Ectodermal cell (in vitro differentiated cells): ENCODE measurements around the gene ADPRHL1.

Experiments used
- H3K27ac ChIP-seq: 2 replicates; pipeline ENCODE4 v1.7.0; 2013; ENCODE audit warnings: mild to moderate bottlenecking, low read depth, low read length; ENCODE audit not compliant: insufficient read depth, poor library complexity, severe bottlenecking
- H3K27me3 ChIP-seq: 2 replicates; pipeline ENCODE4 v1.7.0; 2013; ENCODE audit warnings: mild to moderate bottlenecking, low read length; ENCODE audit not compliant: insufficient read depth, control insufficient read depth, poor library complexity, severe bottlenecking
- H3K36me3 ChIP-seq: one replicate; pipeline ENCODE4 v1.7.0; 2013; ENCODE audit warnings: low read length; ENCODE audit not compliant: control insufficient read depth, insufficient read depth
- H3K4me1 ChIP-seq: one replicate; pipeline ENCODE4 v1.7.0; 2013; ENCODE audit warnings: low read length; ENCODE audit not compliant: control insufficient read depth, insufficient read depth
- H3K4me3 ChIP-seq: 2 replicates; pipeline ENCODE4 v1.7.0; 2013; ENCODE audit warnings: low read depth, low read length, control low read depth; ENCODE audit not compliant: insufficient read depth
- H3K9me3 ChIP-seq: 2 replicates; pipeline ENCODE4 v1.7.0; 2013; ENCODE audit warnings: mild to moderate bottlenecking, low read length, moderate library complexity; ENCODE audit not compliant: control insufficient read depth
- WGBS, 2 experiments: methylation state at CpG; one replicate each; pipeline ENCODE4 v1.1.7; 2013; ENCODE audit warnings: missing lambda C conversion rate in 2 of 2; 5-methylcytosine and 5-hydroxymethylcytosine counted together

The ADPRHL1 gene

GRCh38 chr13:113469582-113469981 lies 16.3 kb upstream of the ADPRHL1 start:
- H3K4me1 ChIP-seq: peaks cover 7% of the 10 kb centered on the region
- no peak overlapping the region for H3K27ac ChIP-seq
- H3K27me3 ChIP-seq: no peaks in the 10 kb centered on the region
- H3K4me3 ChIP-seq: no peak overlapping the region
- no peaks in the 10 kb centered on the region for H3K9me3 ChIP-seq
- H3K36me3 ChIP-seq: peaks cover 11% of the 10 kb centered on the region
- 92 to 94% methylated on average over 6 to 7 of the region's 7 CpGs for WGBS, 2 experiments

- WGBS, 2 experiments: 58 to 60% methylated on average over 22 of the region's 22 CpGs
- no peaks in the 10 kb centered on the region for H3K9me3 ChIP-seq
- H3K27ac ChIP-seq: peak overlapping the region; percentile 71
- peaks cover 7% of the 10 kb centered on the region for H3K4me1 ChIP-seq
- no peaks in the 10 kb centered on the region for H3K27me3 ChIP-seq
- no peak overlapping the region for H3K4me3 ChIP-seq
- peaks cover 9% of the 10 kb centered on the region for H3K36me3 ChIP-seq
Observed at GRCh38 chr13:113468472-113469201, 15.3 kb upstream of the ADPRHL1 start.

- WGBS, 2 experiments: 98% methylated on average over 6 to 7 of the region's 7 CpGs
- H3K9me3 ChIP-seq: no peaks in the 10 kb centered on the region
- H3K4me3 ChIP-seq: no peak overlapping the region
- no peaks in the 10 kb centered on the region for H3K27me3 ChIP-seq
- peaks cover 9% of the 10 kb centered on the region for H3K36me3 ChIP-seq
- no peak overlapping the region for H3K27ac ChIP-seq
- H3K4me1 ChIP-seq: peaks cover 7% of the 10 kb centered on the region
Observed at GRCh38 chr13:113468029-113468428, 14.7 kb upstream of the ADPRHL1 start.

- WGBS, 2 experiments: 93 to 97% methylated on average over 3 of the region's 3 CpGs
- Histone ChIP-seq H3K27ac (no peak overlapping the region), H3K36me3 (peaks cover 9% of the 10 kb centered on the region), H3K4me1 (peaks cover 7% of the 10 kb centered on the region), H3K4me3 (no peak overlapping the region), H3K9me3 (no peaks in the 10 kb centered on the region), H3K27me3 (no peaks in the 10 kb centered on the region)
Observed at GRCh38 chr13:113466383-113466782, 13.1 kb upstream of the ADPRHL1 start.

- no peak overlapping the region for H3K4me3 ChIP-seq
- H3K36me3 ChIP-seq: peaks cover 14% of the 10 kb centered on the region
- H3K9me3 ChIP-seq: no peaks in the 10 kb centered on the region
- 77 to 90% methylated on average over 4 of the region's 4 CpGs for WGBS, 2 experiments
- H3K27me3 ChIP-seq: no peaks in the 10 kb centered on the region
- peaks cover 7% of the 10 kb centered on the region for H3K4me1 ChIP-seq
- H3K27ac ChIP-seq: no peak overlapping the region
Observed at GRCh38 chr13:113465300-113465699, 12.0 kb upstream of the ADPRHL1 start.

- 94 to 96% methylated on average over 16 of the region's 16 CpGs for WGBS, 2 experiments
- H3K36me3 ChIP-seq: peaks cover 22% of the 10 kb centered on the region
- no peak overlapping the region for H3K4me3 ChIP-seq
- H3K27ac ChIP-seq: no peak overlapping the region
- H3K4me1 ChIP-seq: peaks cover 6% of the 10 kb centered on the region
- no peaks in the 10 kb centered on the region for H3K27me3 ChIP-seq
- H3K9me3 ChIP-seq: no peaks in the 10 kb centered on the region
Observed at GRCh38 chr13:113464476-113464875, 11.2 kb upstream of the ADPRHL1 start.

GRCh38 chr13:113461022-113461751 lies 7.9 kb upstream of the ADPRHL1 start:
- Histone ChIP-seq H3K4me1 (no peaks in the 10 kb centered on the region), H3K9me3 (no peaks in the 10 kb centered on the region), H3K27me3 (no peaks in the 10 kb centered on the region), H3K27ac (no peak overlapping the region), H3K4me3 (no peak overlapping the region), H3K36me3 (peaks cover 35% of the 10 kb centered on the region)
- WGBS, 2 experiments: 97 to 98% methylated on average over 11 to 12 of the region's 12 CpGs

GRCh38 chr13:113460599-113460998 lies 7.3 kb upstream of the ADPRHL1 start:
- H3K27me3 ChIP-seq: no peaks in the 10 kb centered on the region
- no peaks in the 10 kb centered on the region for H3K9me3 ChIP-seq
- 95 to 96% methylated on average over 14 of the region's 14 CpGs for WGBS, 2 experiments
- H3K36me3 ChIP-seq: peaks cover 32% of the 10 kb centered on the region
- no peaks in the 10 kb centered on the region for H3K4me1 ChIP-seq
- H3K27ac ChIP-seq: no peak overlapping the region
- H3K4me3 ChIP-seq: no peak overlapping the region

- Histone ChIP-seq H3K4me1 (no peaks in the 10 kb centered on the region), H3K36me3 (peaks cover 32% of the 10 kb centered on the region)
Observed at GRCh38 chr13:113460064-113460555, 6.8 kb upstream of the ADPRHL1 start.

GRCh38 chr13:113458253-113459065 lies 5.2 kb upstream of the ADPRHL1 start:
- Histone ChIP-seq H3K36me3 (peaks cover 29% of the 10 kb centered on the region), H3K9me3 (no peaks in the 10 kb centered on the region)
- WGBS, 2 experiments: 88 to 90% methylated on average over 23 of the region's 23 CpGs

More at GRCh38 chr13:113460064-113460555, 6.8 kb upstream of the ADPRHL1 start:
- no peak overlapping the region for H3K4me3 ChIP-seq
- 95 to 97% methylated on average over 14 of the region's 14 CpGs for WGBS, 2 experiments
- H3K27ac ChIP-seq: no peak overlapping the region
- no peaks in the 10 kb centered on the region for H3K9me3 ChIP-seq
- no peaks in the 10 kb centered on the region for H3K27me3 ChIP-seq

More at GRCh38 chr13:113458253-113459065, 5.2 kb upstream of the ADPRHL1 start:
- H3K27me3 ChIP-seq: no peaks in the 10 kb centered on the region
- H3K4me3 ChIP-seq: no peak overlapping the region
- no peak overlapping the region for H3K27ac ChIP-seq
- peaks cover 7% of the 10 kb centered on the region for H3K4me1 ChIP-seq
